Left kidney (tissue), 1 donor: ENCODE measurements around the gene NFS1. TPM values are rescaled to one million over a fixed set of nuclear protein-coding genes. Genes with fewer than 3 reads are reported as not detected.

ENCODE experiments used
- polyA plus RNA-seq: library from polyadenylated mRNA; unstranded; fragments of 120-200 nt; gene quantifications from one replicate; pipeline ENCODE4 v1.2.1, GENCODE V29; 2013; ENCODE audit not compliant: insufficient read length

The NFS1 gene
- polyA plus RNA-seq, 1 donor = 31.3 TPM

Other genes with a start within 250 kb of the NFS1 start
- 66.0 TPM for gene CEP250, start 243.8 kb downstream of the NFS1 start, polyA plus RNA-seq
- not detected for gene C20orf173, start 169.7 kb downstream of the NFS1 start, polyA plus RNA-seq
- 360 TPM for gene ERGIC3, start 157.3 kb downstream of the NFS1 start, polyA plus RNA-seq
- gene SPAG4, start 83.5 kb downstream of the NFS1 start, polyA plus RNA-seq = 4.8 TPM
- 225 TPM for gene CPNE1, start 34.5 kb downstream of the NFS1 start, polyA plus RNA-seq
- 104 TPM for gene RBM12, start 34.5 kb downstream of the NFS1 start, polyA plus RNA-seq
- gene ROMO1, start 53 bp upstream of the NFS1 start, polyA plus RNA-seq = 48.5 TPM
- gene RBM39, start 42.9 kb upstream of the NFS1 start, polyA plus RNA-seq = 745 TPM
- 42.5 TPM for gene PHF20, start 72.7 kb upstream of the NFS1 start, polyA plus RNA-seq